ENCODE data around the gene DPH3. TPM values are rescaled to one million over a fixed set of nuclear protein-coding genes. Genes with fewer than 3 reads are reported as not detected.
A peak's percentile ranks its signal among the peaks of the same experiment; 100 is the strongest.

The DPH3 gene
- total RNA-seq, 1 experiment from 2014 or later = 27.8 TPM

GRCh38 chr3:16309558-16309957 lies 44.8 kb upstream of the DPH3 start:
- no peaks in the 10 kb centered on the region for H3K27me3 Mint-ChIP-seq (ENCODE audit: low read depth)
- no peaks in the 10 kb centered on the region for H3K9me3 Mint-ChIP-seq
- H3K4me3 Mint-ChIP-seq = no peak overlapping the region
- no peak for TF ChIP-seq AFF4 (CRISPR knock-in tag; IDR thresholded peaks at IDR 0.05; ENCODE audit: borderline replicate concordance)
- no peak for TF ChIP-seq CBFB (CRISPR knock-in tag; IDR thresholded peaks at IDR 0.05; ENCODE audit: low read depth)
- TF ChIP-seq JUN (CRISPR knock-in tag; IDR thresholded peaks at IDR 0.05) = no peak
- no peak for TF ChIP-seq ATF6 (CRISPR knock-in tag; IDR thresholded peaks at IDR 0.05)
- CTCF ChIA-PET = no interaction called here
- no peak overlapping the region; the same call in 1 of the 2 replicates for H3K27ac Mint-ChIP-seq
- DNase-seq (ENCODE audit: low spot score) = no peak
- POLR2A ChIA-PET = no interaction called here
- H3K36me3 Mint-ChIP-seq = peaks cover 20% of the 10 kb centered on the region
- ATAC-seq = peak; percentile 65
- peaks cover 24% of the 10 kb centered on the region for H3K4me1 Mint-ChIP-seq

GRCh38 chr3:16308727-16309126 lies 44.0 kb upstream of the DPH3 start:
- ATAC-seq (no peak), DNase-seq (ENCODE audit: low spot score) (no peak)
- H3K4me3 Mint-ChIP-seq = no peak overlapping the region
- no peaks in the 10 kb centered on the region for H3K9me3 Mint-ChIP-seq
- TF ChIP-seq HMGA2 (CRISPR knock-in tag; IDR thresholded peaks at IDR 0.05) (peak; percentile 91), USF2 (CRISPR knock-in tag; IDR thresholded peaks at IDR 0.05) (no peak)
- H3K27ac Mint-ChIP-seq = no peak overlapping the region
- H3K27me3 Mint-ChIP-seq (ENCODE audit: low read depth) = no peaks in the 10 kb centered on the region
- peaks cover 23% of the 10 kb centered on the region for H3K36me3 Mint-ChIP-seq
- H3K4me1 Mint-ChIP-seq = peaks cover 30% of the 10 kb centered on the region
- CTCF ChIA-PET = interaction anchor here (1.2 kb wide), 1 partner anchor 18 kb away, joined by 3 read pairs; no protein-coding TSS in a partner anchor
- POLR2A ChIA-PET = no interaction called here

- ChIA-PET CTCF (interaction anchor here (0.8 to 1.2 kb wide), 2 partner anchors 18 to 333 kb away, joined by 3 read pairs; no protein-coding TSS in a partner anchor), POLR2A (interaction anchor here (0.6 kb wide), 1 partner anchor 161 kb away, joined by 3 read pairs; no protein-coding TSS in a partner anchor)
- H3K36me3 Mint-ChIP-seq = peaks cover 28% of the 10 kb centered on the region
- H3K9me3 Mint-ChIP-seq = no peaks in the 10 kb centered on the region
- H3K4me3 Mint-ChIP-seq = no peak overlapping the region
- no peaks in the 10 kb centered on the region for H3K27me3 Mint-ChIP-seq (ENCODE audit: low read depth)
- DNase-seq (ENCODE audit: low spot score) (no peak), ATAC-seq (no peak)
- peaks cover 36% of the 10 kb centered on the region for H3K4me1 Mint-ChIP-seq
- TF ChIP-seq NFYB (CRISPR knock-in tag; conservative IDR thresholded peaks at IDR 0.05; ENCODE audit: low read depth) (no peak), NFE2L1 (CRISPR knock-in tag; IDR thresholded peaks at IDR 0.05) (no peak), JAZF1 (CRISPR knock-in tag; IDR thresholded peaks at IDR 0.05) (no peak), USF2 (CRISPR knock-in tag; IDR thresholded peaks at IDR 0.05) (no peak), MYBL2 (CRISPR knock-in tag; IDR thresholded peaks at IDR 0.05) (no peak), MXD4 (CRISPR knock-in tag; IDR thresholded peaks at IDR 0.05; ENCODE audit: borderline replicate concordance) (no peak), FOXP1 (CRISPR knock-in tag; IDR thresholded peaks at IDR 0.05; ENCODE audit: borderline replicate concordance) (no peak), MLX (CRISPR knock-in tag; IDR thresholded peaks at IDR 0.05) (no peak), ZMAT4 (CRISPR knock-in tag; IDR thresholded peaks at IDR 0.05) (no peak), JUN (CRISPR knock-in tag; IDR thresholded peaks at IDR 0.05) (no peak), FOXK1 (CRISPR knock-in tag; IDR thresholded peaks at IDR 0.05) (no peak), NR2C2 (CRISPR knock-in tag; IDR thresholded peaks at IDR 0.05) (no peak), ZSCAN18 (CRISPR knock-in tag; IDR thresholded peaks at IDR 0.05) (no peak), TEAD1 (CRISPR knock-in tag; IDR thresholded peaks at IDR 0.05) (no peak), ZNF121 (CRISPR knock-in tag; IDR thresholded peaks at IDR 0.05) (no peak)
- no peak overlapping the region for H3K27ac Mint-ChIP-seq
Observed at GRCh38 chr3:16307832-16308531, 43.2 kb upstream of the DPH3 start.
